T-cell (primary cell): ENCODE data around the gene STK39. TPM values are rescaled to one million over a fixed set of nuclear protein-coding genes. Genes with fewer than 3 reads are reported as not detected.

ENCODE experiments used
- ATAC-seq, 4 experiments: fragments of 200-7000 bp in 3 of 4; fragments of 150-1000 bp in 1 of 4; cut with Tn5 transposase; replicated peaks in 1 of 4; 1 replicate in 3 of 4; 2 replicates in 1 of 4; pipeline ENCODE4 v1.10.0; 2021; ENCODE audit warnings: moderate library complexity in 3 of 4, mild to moderate bottlenecking in 2 of 4, moderate number of reproducible peaks in 1 of 4
- CTCF ChIA-PET, 2 donors: fragments of 300-600 bp; sonication (Branson Sonifier 250); formaldehyde crosslinking; loops; one replicate each; lab custom pipeline; 2022; ENCODE audit warnings: antibody characterized with exemption in 2 of 2; lab: Charles Lee
- POLR2A ChIA-PET, 2 donors: fragments of 300-600 bp; sonication (Branson Sonifier 250); formaldehyde crosslinking; loops; one replicate each; lab custom pipeline; 2022; ENCODE audit warnings: antibody characterized with exemption in 2 of 2; lab: Charles Lee
- DNase-seq, 35 experiments: peaks; one replicate each; pipeline versions ENCODE4 v3.0.0 to v3.0.0-alpha.2; 2013 to 2023
- H3K27ac ChIP-seq: one replicate; pipeline ENCODE4 v1.5.1; 2013; ENCODE audit warnings: low read length
- H3K27me3 ChIP-seq, 2 experiments: replicated peaks in 1 of 2; 1 replicate in 1 of 2; 2 replicates in 1 of 2; pipeline versions ENCODE4 v1.6.1 to v1.7.0; 2013; ENCODE audit warnings: low read length in 1 of 2, mixed read lengths in 1 of 2; ENCODE audit not compliant: control insufficient read depth in 2 of 2, insufficient read depth in 2 of 2; ENCODE audit errors: extremely low read depth in 1 of 2
- H3K36me3 ChIP-seq, 2 donors: 1 replicate in 1 of 2; 2 replicates in 1 of 2; pipeline versions ENCODE4 v1.6.1 to v1.7.0; 2013; ENCODE audit warnings: low read length in 1 of 2; ENCODE audit not compliant: control insufficient read depth in 2 of 2, insufficient read depth in 1 of 2; ENCODE audit errors: extremely low read depth in 1 of 2
- H3K4me1 ChIP-seq, 2 experiments: 1 replicate in 1 of 2; 2 replicates in 1 of 2; pipeline versions ENCODE4 v1.6.1 to v1.7.0; 2013; ENCODE audit warnings: low read length in 2 of 2, mixed read lengths in 1 of 2; ENCODE audit not compliant: insufficient read depth in 2 of 2, control insufficient read depth in 1 of 2; ENCODE audit errors: extremely low read depth in 1 of 2
- H3K4me3 ChIP-seq, 2 donors: 1 replicate in 1 of 2; 2 replicates in 1 of 2; pipeline versions ENCODE4 v1.5.1 to v1.7.0; 2013; ENCODE audit warnings: mild to moderate bottlenecking in 2 of 2, low read length in 1 of 2, moderate library complexity in 1 of 2; ENCODE audit not compliant: control insufficient read depth in 1 of 2; ENCODE audit errors: extremely low read depth in 1 of 2
- H3K9me3 ChIP-seq: 2 replicates; pipeline ENCODE4 v1.7.0; 2013
- H3K27ac Mint-ChIP-seq, 2 donors: one replicate each; pipeline ENCODE4 v1.8.0; 2020 to 2021; ENCODE audit warnings: mild to moderate bottlenecking in 2 of 2, mixed read lengths in 2 of 2
- H3K27me3 Mint-ChIP-seq, 2 donors: one replicate each; pipeline ENCODE4 v1.8.0; 2021 to 2022; ENCODE audit warnings: mixed read lengths in 2 of 2
- H3K36me3 Mint-ChIP-seq: one replicate; pipeline ENCODE4 v1.8.0; 2021; ENCODE audit warnings: mixed read lengths
- H3K4me1 Mint-ChIP-seq, 3 donors: one replicate each; pipeline ENCODE4 v1.8.0; 2020 to 2022; ENCODE audit warnings: mixed read lengths in 3 of 3, mild to moderate bottlenecking in 1 of 3
- H3K4me3 Mint-ChIP-seq, 3 donors: one replicate each; pipeline ENCODE4 v1.8.0; 2020 to 2022; ENCODE audit warnings: mild to moderate bottlenecking in 3 of 3, mixed read lengths in 3 of 3, moderate library complexity in 3 of 3
- H3K9me3 Mint-ChIP-seq, 3 donors: one replicate each; pipeline ENCODE4 v1.8.0; 2020 to 2022; ENCODE audit warnings: mixed read lengths in 3 of 3
- WGBS: methylation state at CpG from one replicate; pipeline ENCODE4 v1.1.5; 2013; ENCODE audit warnings: missing lambda C conversion rate; ENCODE audit not compliant: insufficient coverage; 5-methylcytosine and 5-hydroxymethylcytosine counted together
- total RNA-seq, 35 experiments: library from RNA in 6 of 35; stranded (reverse) in 6 of 35; fragments of 120-200 nt in 1 of 35; gene quantifications; one replicate each; pipeline versions ENCODE4 v1.2.1 to v1.2.4 and lab custom pipeline; 2013 to 2026

STK39 gene
- total RNA-seq, 5 donors from 2014 or later (not counting 1 experiment from before 2014, with no cell fraction given) = 15.4 to 25.8 (median 21.0) TPM

DNA sequence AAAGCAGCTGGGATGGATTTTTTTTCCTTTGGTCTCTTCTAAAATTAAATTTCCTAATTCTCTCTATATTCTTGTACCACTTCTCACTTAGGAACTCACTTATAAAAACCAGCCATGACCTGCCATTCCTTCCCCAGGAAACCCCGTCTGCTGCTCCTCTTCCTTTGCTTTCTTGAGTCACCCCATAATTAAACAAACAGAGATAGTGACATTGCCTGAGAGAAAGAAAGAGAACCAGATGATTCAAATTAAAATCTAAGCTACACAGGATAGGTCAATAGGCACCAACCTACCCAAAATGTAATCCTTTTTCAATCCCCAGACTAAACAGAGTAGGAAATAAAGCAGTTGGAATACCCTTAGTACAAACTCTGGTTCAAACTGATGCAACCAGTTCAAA, 9.7 kb downstream of the STK39 start:
- no peaks in the 10 kb centered on the region for H3K36me3 ChIP-seq
- ChIA-PET POLR2A (interaction anchor here in 1 of 2 donors (0.5 kb wide), 1 partner anchor 24 kb away, joined by 12 read pairs; no protein-coding TSS in a partner anchor), CTCF (no interaction called here)
- Mint-ChIP-seq H3K4me1 (peaks cover 16 to 37% (median 22%) of the 10 kb centered on the region in 3 donors), H3K9me3 (no peaks in the 10 kb centered on the region), H3K27me3 (no peaks in the 10 kb centered on the region), H3K27ac (no peak overlapping the region), H3K4me3 (no peak overlapping the region), H3K36me3 (peaks cover 19% of the 10 kb centered on the region)
- no peaks in the 10 kb centered on the region for H3K9me3 ChIP-seq
- H3K4me1 ChIP-seq = peaks cover 30 to 50% of the 10 kb centered on the region in 2 experiments
- no peak overlapping the region for H3K4me3 ChIP-seq
- ATAC-seq (no peak), DNase-seq (no peak)
- H3K27ac ChIP-seq = no peak overlapping the region
- WGBS = no CpG with 5 or more reads among the region's 1 CpG
- H3K27me3 ChIP-seq = no peaks in the 10 kb centered on the region

DNA sequence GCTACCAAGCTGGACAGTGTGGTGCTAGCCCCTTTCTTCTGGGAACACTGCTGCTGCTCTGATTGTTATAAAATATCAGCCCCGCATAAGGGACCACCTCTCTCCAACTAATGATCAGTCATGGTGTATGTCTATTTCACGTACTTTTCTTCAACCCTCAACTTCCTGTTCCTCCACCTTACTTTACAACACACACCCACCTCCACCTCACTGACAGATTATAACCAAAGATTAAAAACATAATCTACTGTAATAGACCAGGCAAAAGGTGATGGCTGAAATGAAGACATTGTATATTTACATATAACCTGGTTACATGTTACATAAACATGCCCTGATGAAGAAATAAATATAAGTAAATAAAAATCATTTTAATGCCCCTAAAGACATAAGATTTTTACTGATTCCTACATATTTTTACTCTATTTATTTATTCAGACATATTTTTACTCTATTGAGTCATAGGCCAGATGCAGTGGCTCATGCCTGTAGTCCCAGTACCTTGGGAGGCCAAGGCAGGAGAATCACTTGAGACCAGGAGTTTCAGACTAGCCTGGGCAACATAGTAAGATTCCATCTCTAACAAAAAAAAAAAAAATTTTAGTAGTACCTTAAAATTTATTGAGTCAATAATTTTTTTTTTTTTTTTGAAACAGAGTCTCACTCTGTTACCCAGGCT, 12.8 kb downstream of the STK39 start:
- H3K4me3 Mint-ChIP-seq = peak overlapping the region in 2 of 3 donors; percentile 1 to 42
- CTCF ChIA-PET = no interaction called here
- H3K4me1 ChIP-seq = peaks cover 18 to 22% of the 10 kb centered on the region in 2 experiments
- H3K27me3 Mint-ChIP-seq = no peaks in the 10 kb centered on the region
- H3K4me1 Mint-ChIP-seq = peaks cover 30 to 51% (median 35%) of the 10 kb centered on the region in 3 donors
- H3K9me3 ChIP-seq = no peaks in the 10 kb centered on the region
- H3K36me3 ChIP-seq = peaks cover 0 to 9% of the 10 kb centered on the region in 2 donors
- no peak overlapping the region for H3K4me3 ChIP-seq
- H3K36me3 Mint-ChIP-seq = peaks cover 40% of the 10 kb centered on the region
- H3K27me3 ChIP-seq = no peaks in the 10 kb centered on the region
- POLR2A ChIA-PET = interaction anchor here in 1 of 2 donors (0.7 kb wide), 1 partner anchor 39 kb away, joined by 8 read pairs; no protein-coding TSS in a partner anchor
- H3K9me3 Mint-ChIP-seq = no peaks in the 10 kb centered on the region
- no CpG with 5 or more reads among the region's 2 CpGs for WGBS
- no peak overlapping the region for H3K27ac ChIP-seq
- ATAC-seq (peak; percentile 81 to 93 (median 90)), DNase-seq (peak in 2 of 35 experiments; percentile 6 to 40)
- peak overlapping the region; percentile 10 to 40 for H3K27ac Mint-ChIP-seq

DNA sequence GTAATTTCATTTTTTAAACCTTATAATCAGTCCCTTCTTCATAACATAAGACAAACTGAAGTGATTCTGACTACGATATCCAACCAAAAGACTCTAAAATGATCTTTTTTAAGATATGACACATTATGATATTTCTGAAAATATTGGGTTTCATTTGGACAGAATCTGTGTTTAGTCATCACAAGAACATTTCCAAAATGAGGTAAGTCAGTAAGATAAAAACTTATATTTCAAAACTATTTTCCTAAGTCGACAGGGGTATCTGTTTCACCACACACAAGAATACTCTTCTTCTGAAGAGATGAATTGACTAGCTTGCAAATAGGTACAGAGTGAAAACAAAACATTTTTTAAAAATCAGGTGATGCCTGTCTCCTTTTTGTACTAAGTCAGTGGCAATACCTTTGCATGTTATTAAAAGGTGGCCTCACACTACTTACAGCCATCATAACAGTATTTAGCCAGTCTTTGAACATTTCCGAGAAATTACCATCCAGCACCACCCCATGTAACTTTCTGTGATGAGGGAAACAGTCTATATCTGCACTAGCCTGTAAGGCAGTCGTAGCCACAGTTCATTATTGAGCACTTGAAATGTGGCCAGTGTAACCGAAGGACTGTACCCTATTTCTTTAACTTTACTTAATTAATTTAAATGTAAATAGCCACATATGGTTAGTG, 13.5 kb downstream of the STK39 start:
- ATAC-seq = peak in 2 of 4 experiments; percentile 12 to 20
- CTCF ChIA-PET = no interaction called here
- Histone ChIP-seq H3K27ac (no peak overlapping the region), H3K4me3 (no peak overlapping the region), H3K9me3 (no peaks in the 10 kb centered on the region), H3K4me1 (peaks cover 15 to 16% of the 10 kb centered on the region in 2 experiments), H3K36me3 (peaks cover 0 to 9% of the 10 kb centered on the region in 2 donors), H3K27me3 (no peaks in the 10 kb centered on the region)
- POLR2A ChIA-PET = no interaction called here
- Mint-ChIP-seq H3K4me1 (peaks cover 30 to 52% (median 35%) of the 10 kb centered on the region in 3 donors), H3K27ac (peak overlapping the region; percentile 0 to 29), H3K27me3 (no peaks in the 10 kb centered on the region), H3K36me3 (peaks cover 40% of the 10 kb centered on the region), H3K9me3 (no peaks in the 10 kb centered on the region), H3K4me3 (peak overlapping the region in 1 of 3 donors; percentile 42)
- DNase-seq = no peak
- no CpG with 5 or more reads among the region's 5 CpGs for WGBS

DNA sequence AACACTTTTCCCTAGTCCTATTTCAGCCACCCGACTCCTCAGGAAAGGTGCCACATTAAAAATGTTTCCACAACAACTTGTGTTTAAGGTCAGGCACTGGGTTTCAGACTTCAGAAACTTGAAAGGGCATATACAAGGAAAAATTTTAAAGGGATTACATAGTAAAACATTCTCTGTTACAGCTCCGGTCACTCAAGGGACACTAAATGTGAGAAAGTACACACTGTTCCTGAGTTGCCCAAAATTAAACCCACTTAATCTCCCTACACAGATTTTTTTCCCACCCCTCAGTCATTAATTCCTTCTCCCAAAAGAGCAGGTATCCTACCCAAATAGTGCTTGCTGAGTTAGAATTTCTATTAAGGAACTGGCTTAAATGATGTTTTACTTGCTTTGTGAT, 14.2 kb downstream of the STK39 start:
- H3K4me3 ChIP-seq = no peak overlapping the region
- H3K27me3 ChIP-seq = no peaks in the 10 kb centered on the region
- ATAC-seq = no peak
- WGBS = no CpG with 5 or more reads among the region's 2 CpGs
- no peaks in the 10 kb centered on the region for H3K9me3 ChIP-seq
- no peak for DNase-seq
- H3K27me3 Mint-ChIP-seq = no peaks in the 10 kb centered on the region
- H3K36me3 Mint-ChIP-seq = peaks cover 40% of the 10 kb centered on the region
- POLR2A ChIA-PET = no interaction called here
- no peak overlapping the region for H3K27ac Mint-ChIP-seq
- no peak overlapping the region for H3K27ac ChIP-seq
- CTCF ChIA-PET = no interaction called here
- no peak overlapping the region for H3K4me3 Mint-ChIP-seq
- peaks cover 13 to 15% of the 10 kb centered on the region in 2 experiments for H3K4me1 ChIP-seq
- peaks cover 0 to 9% of the 10 kb centered on the region in 2 donors for H3K36me3 ChIP-seq
- no peaks in the 10 kb centered on the region for H3K9me3 Mint-ChIP-seq
- H3K4me1 Mint-ChIP-seq = peaks cover 27 to 46% (median 35%) of the 10 kb centered on the region in 3 donors

DNA sequence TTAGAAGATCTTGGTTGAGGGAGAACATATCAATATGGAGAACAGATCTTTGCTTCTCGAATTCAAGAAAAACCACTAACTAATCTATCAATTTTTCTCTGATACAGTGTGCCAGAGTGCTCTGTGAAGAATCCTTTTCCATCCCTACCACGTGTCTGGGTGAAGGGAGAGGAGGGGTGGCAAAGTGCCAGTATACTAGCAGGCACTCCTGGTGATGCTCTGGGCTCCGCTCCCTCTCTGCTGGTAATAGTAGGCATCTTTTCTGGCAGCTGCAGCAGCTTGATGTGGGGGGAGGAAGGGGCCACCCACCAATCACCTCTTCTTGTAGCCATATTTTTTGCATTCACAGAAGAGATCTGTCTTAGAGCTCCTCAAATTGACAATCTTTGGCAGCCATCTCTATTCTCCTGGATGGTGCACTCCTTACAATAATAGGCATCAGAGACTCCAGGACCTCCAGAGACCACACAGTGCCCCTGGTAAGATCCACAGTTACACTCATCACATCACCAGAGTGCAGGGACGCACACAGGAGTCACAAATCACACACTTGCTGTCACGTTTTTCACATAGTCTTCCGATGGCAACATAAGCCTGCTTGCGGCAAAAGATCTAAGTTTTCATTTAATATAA, 15.7 kb downstream of the STK39 start:
- Mint-ChIP-seq H3K4me3 (no peak overlapping the region), H3K36me3 (peaks cover 29% of the 10 kb centered on the region), H3K4me1 (peaks cover 20 to 40% (median 26%) of the 10 kb centered on the region in 3 donors), H3K9me3 (no peaks in the 10 kb centered on the region), H3K27me3 (no peaks in the 10 kb centered on the region), H3K27ac (no peak overlapping the region)
- POLR2A ChIA-PET = no interaction called here
- DNase-seq = no peak
- H3K9me3 ChIP-seq = no peaks in the 10 kb centered on the region
- no peak for ATAC-seq
- WGBS = no CpG with 5 or more reads among the region's 7 CpGs
- H3K4me3 ChIP-seq = no peak overlapping the region
- H3K27me3 ChIP-seq = no peaks in the 10 kb centered on the region
- H3K4me1 ChIP-seq = peaks cover 8 to 15% of the 10 kb centered on the region in 2 experiments
- no peak overlapping the region for H3K27ac ChIP-seq
- peaks cover 0 to 9% of the 10 kb centered on the region in 2 donors for H3K36me3 ChIP-seq
- CTCF ChIA-PET = no interaction called here

DNA sequence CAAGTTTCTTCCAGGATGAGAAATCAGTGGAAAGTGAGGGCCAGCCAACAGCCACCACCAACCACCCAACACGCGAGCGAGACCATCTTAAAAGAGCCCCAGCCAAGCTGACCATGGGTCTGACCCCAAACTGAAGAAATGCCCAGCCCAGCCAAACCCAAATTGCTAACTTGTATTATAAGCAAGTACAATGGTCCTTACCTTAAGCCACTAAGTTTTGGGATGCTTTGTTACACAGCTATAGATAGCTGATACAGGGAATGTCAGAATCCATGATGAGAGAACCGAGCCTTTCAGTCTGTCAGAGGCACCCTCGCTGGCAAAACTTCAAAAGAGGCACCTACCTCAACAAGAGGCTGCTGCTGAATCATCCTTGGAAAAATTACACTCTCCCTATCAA, 17.0 kb downstream of the STK39 start:
- Histone ChIP-seq H3K27me3 (no peaks in the 10 kb centered on the region), H3K4me1 (peaks cover 8 to 17% of the 10 kb centered on the region in 2 experiments), H3K4me3 (no peak overlapping the region), H3K9me3 (no peaks in the 10 kb centered on the region), H3K36me3 (peaks cover 0 to 9% of the 10 kb centered on the region in 2 donors), H3K27ac (no peak overlapping the region)
- H3K4me1 Mint-ChIP-seq = peaks cover 22 to 47% (median 31%) of the 10 kb centered on the region in 3 donors
- WGBS = 100% methylated on average over 1 of the region's 5 CpGs
- peaks cover 29% of the 10 kb centered on the region for H3K36me3 Mint-ChIP-seq
- no peak overlapping the region for H3K4me3 Mint-ChIP-seq
- ATAC-seq = no peak
- ChIA-PET CTCF (no interaction called here), POLR2A (no interaction called here)
- DNase-seq = no peak
- no peak overlapping the region for H3K27ac Mint-ChIP-seq
- no peaks in the 10 kb centered on the region for H3K27me3 Mint-ChIP-seq
- no peaks in the 10 kb centered on the region for H3K9me3 Mint-ChIP-seq
